ENCODE results near the gene DENND4C. TPM values are rescaled to one million over a fixed set of nuclear protein-coding genes. Genes with fewer than 3 reads are reported as not detected.
A peak's percentile ranks its signal among the peaks of the same experiment; 100 is the strongest.
"Not testable (repeated sequence)": the region's sequence is repeated elsewhere in the genome, so short reads cannot be mapped to it uniquely, and the experiment has no call there.

The DENND4C gene
- total RNA-seq, 1 donor from 2014 or later = 41.7 TPM

GRCh38 chr9:19397845-19398244 lies 167.4 kb downstream of the DENND4C start:
- TF ChIP-seq CTCF (IDR thresholded peaks at IDR 0.05; ENCODE audit: insufficient read depth, low read length, poor library complexity, severe bottlenecking) = no peak
- Histone ChIP-seq H3K4me3 (ENCODE audit: low read depth, low read length) (no peak overlapping the region), H3K36me3 (ENCODE audit: control insufficient read depth, insufficient read depth, low read length) (no peaks in the 10 kb centered on the region), H3K27me3 (ENCODE audit: control insufficient read depth, insufficient read depth, low read length) (no peaks in the 10 kb centered on the region)
- no peak for DNase-seq (ENCODE audit: low read depth)

- not testable (repeated sequence) for H3K27me3 ChIP-seq (ENCODE audit: control insufficient read depth, insufficient read depth, low read length); H3K4me3 ChIP-seq (ENCODE audit: low read depth, low read length); H3K36me3 ChIP-seq (ENCODE audit: control insufficient read depth, insufficient read depth, low read length); DNase-seq (ENCODE audit: low read depth)
Observed at GRCh38 chr9:19403231-19403630, 172.7 kb downstream of the DENND4C start.

- DNase-seq (ENCODE audit: low read depth) = no peak
- no peaks in the 10 kb centered on the region for H3K36me3 ChIP-seq (ENCODE audit: control insufficient read depth, insufficient read depth, low read length)
- no peak for TF ChIP-seq CTCF (IDR thresholded peaks at IDR 0.05; ENCODE audit: insufficient read depth, low read length, poor library complexity, severe bottlenecking)
- H3K27me3 ChIP-seq (ENCODE audit: control insufficient read depth, insufficient read depth, low read length) = no peaks in the 10 kb centered on the region
- H3K4me3 ChIP-seq (ENCODE audit: low read depth, low read length) = no peak overlapping the region
Observed at GRCh38 chr9:19404283-19405075, 174.0 kb downstream of the DENND4C start.

GRCh38 chr9:19405771-19406170 lies 175.3 kb downstream of the DENND4C start:
- no peak for TF ChIP-seq CTCF (IDR thresholded peaks at IDR 0.05; ENCODE audit: insufficient read depth, low read length, poor library complexity, severe bottlenecking)
- H3K36me3 ChIP-seq (ENCODE audit: control insufficient read depth, insufficient read depth, low read length) = no peaks in the 10 kb centered on the region
- no peak for DNase-seq (ENCODE audit: low read depth)
- H3K4me3 ChIP-seq (ENCODE audit: low read depth, low read length) = no peak overlapping the region
- H3K27me3 ChIP-seq (ENCODE audit: control insufficient read depth, insufficient read depth, low read length) = no peaks in the 10 kb centered on the region

GRCh38 chr9:19408316-19408692 lies 177.8 kb downstream of the DENND4C start:
- no peaks in the 10 kb centered on the region for H3K36me3 ChIP-seq (ENCODE audit: control insufficient read depth, insufficient read depth, low read length)
- no peaks in the 10 kb centered on the region for H3K27me3 ChIP-seq (ENCODE audit: control insufficient read depth, insufficient read depth, low read length)
- peak overlapping the region; percentile 18 for H3K4me3 ChIP-seq (ENCODE audit: low read depth, low read length)
- DNase-seq (ENCODE audit: low read depth) = no peak
- TF ChIP-seq CTCF (IDR thresholded peaks at IDR 0.05; ENCODE audit: insufficient read depth, low read length, poor library complexity, severe bottlenecking) = no peak

GRCh38 chr9:19408693-19409400 lies 178.4 kb downstream of the DENND4C start, which contains the start of gene ACER2:
TSS of gene ACER2 (plus strand) at chr9:19409009. CDS start at chr9:19409085, 76 bp downstream.
- no peaks in the 10 kb centered on the region for H3K36me3 ChIP-seq (ENCODE audit: control insufficient read depth, insufficient read depth, low read length)
- DNase-seq (ENCODE audit: low read depth) = peak; percentile 54
- peak within 1 kb of the TSS; percentile 74 for H3K4me3 ChIP-seq (ENCODE audit: low read depth, low read length)
- peak; percentile 21 for TF ChIP-seq CTCF (IDR thresholded peaks at IDR 0.05; ENCODE audit: insufficient read depth, low read length, poor library complexity, severe bottlenecking)
- no peaks in the 10 kb centered on the region for H3K27me3 ChIP-seq (ENCODE audit: control insufficient read depth, insufficient read depth, low read length)
